Natural killer cell (primary cell): ENCODE data around the gene DNAJB1. TPM values are rescaled to one million over a fixed set of nuclear protein-coding genes. Genes with fewer than 3 reads are reported as not detected.

ENCODE experiments used
- ATAC-seq, 3 donors: fragments of 150-1000 bp in 2 of 3; fragments of 200-7000 bp in 1 of 3; cut with Tn5 transposase; 1 replicate in 1 of 3; 2 replicates in 2 of 3; pipeline ENCODE4 v1.10.0; 2021; ENCODE audit warnings: mild to moderate bottlenecking in 2 of 3, moderate library complexity in 2 of 3
- DNase-seq, 2 donors: peaks; one replicate each; pipeline versions ENCODE4 v3.0.0 to v3.0.0-alpha.2; 2013 to 2021; ENCODE audit warnings: mixed read lengths in 1 of 2
- H3K27ac ChIP-seq: one replicate; pipeline ENCODE4 v1.5.1; 2013; ENCODE audit warnings: mild to moderate bottlenecking, low read length
- H3K27me3 ChIP-seq: one replicate; pipeline ENCODE4 v1.6.1; 2013; ENCODE audit warnings: low read length; ENCODE audit not compliant: control insufficient read depth, insufficient read depth
- H3K36me3 ChIP-seq: one replicate; pipeline ENCODE4 v1.6.1; 2013; ENCODE audit warnings: low read length; ENCODE audit not compliant: control insufficient read depth, insufficient read depth
- H3K4me1 ChIP-seq: one replicate; pipeline ENCODE4 v1.6.1; 2013; ENCODE audit warnings: low read length; ENCODE audit not compliant: control insufficient read depth, insufficient read depth
- H3K4me3 ChIP-seq: one replicate; pipeline ENCODE4 v1.5.1; 2013; ENCODE audit warnings: low read length
- H3K9me3 ChIP-seq: one replicate; pipeline ENCODE4 v1.6.1; 2013; ENCODE audit warnings: low read length; ENCODE audit not compliant: control insufficient read depth, insufficient read depth
- H3K27ac Mint-ChIP-seq, 2 donors: one replicate each; pipeline ENCODE4 v1.8.0; 2022; ENCODE audit warnings: mild to moderate bottlenecking in 2 of 2, mixed read lengths in 2 of 2, moderate library complexity in 1 of 2
- H3K27me3 Mint-ChIP-seq, 2 donors: one replicate each; pipeline ENCODE4 v1.8.0; 2022; ENCODE audit warnings: low read depth in 2 of 2, mixed read lengths in 2 of 2
- H3K36me3 Mint-ChIP-seq: one replicate; pipeline ENCODE4 v1.8.0; 2022; ENCODE audit warnings: mixed read lengths
- H3K4me1 Mint-ChIP-seq, 2 donors: one replicate each; pipeline ENCODE4 v1.8.0; 2022; ENCODE audit warnings: mixed read lengths in 2 of 2
- H3K4me3 Mint-ChIP-seq: one replicate; pipeline ENCODE4 v1.8.0; 2022; ENCODE audit warnings: mild to moderate bottlenecking, moderate library complexity, mixed read lengths
- H3K9me3 Mint-ChIP-seq, 2 donors: one replicate each; pipeline ENCODE4 v1.8.0; 2022; ENCODE audit warnings: mixed read lengths in 2 of 2
- WGBS: methylation state at CpG from one replicate; pipeline ENCODE4 v1.1.7; 2013; ENCODE audit warnings: missing lambda C conversion rate; ENCODE audit not compliant: insufficient coverage; 5-methylcytosine and 5-hydroxymethylcytosine counted together
- intact Hi-C: fragments of 100-400 bp; cut with micrococcal nuclease; formaldehyde crosslinking; loops from one replicate; pipeline ENCODE4 v1.14.2; 2022
- total RNA-seq, 4 donors: library from RNA; stranded (reverse); fragments of 120-200 nt in 1 of 4; gene quantifications; one replicate each; pipeline versions ENCODE4 v1.2.3 to v1.2.4, GENCODE V29; 2013 to 2022
- TF ChIP-seq, protein P1 (sequence below): fragments of 200-600 bp; IDR thresholded peaks from one replicate; pipeline ENCODE4 v1.8.0; 2022; ENCODE audit warnings: antibody characterized with exemption

The DNAJB1 gene
- total RNA-seq, 3 donors from 2014 or later (not counting 1 experiment from before 2014, with no cell fraction given) = 148 to 238 (median 192) TPM

DNA sequence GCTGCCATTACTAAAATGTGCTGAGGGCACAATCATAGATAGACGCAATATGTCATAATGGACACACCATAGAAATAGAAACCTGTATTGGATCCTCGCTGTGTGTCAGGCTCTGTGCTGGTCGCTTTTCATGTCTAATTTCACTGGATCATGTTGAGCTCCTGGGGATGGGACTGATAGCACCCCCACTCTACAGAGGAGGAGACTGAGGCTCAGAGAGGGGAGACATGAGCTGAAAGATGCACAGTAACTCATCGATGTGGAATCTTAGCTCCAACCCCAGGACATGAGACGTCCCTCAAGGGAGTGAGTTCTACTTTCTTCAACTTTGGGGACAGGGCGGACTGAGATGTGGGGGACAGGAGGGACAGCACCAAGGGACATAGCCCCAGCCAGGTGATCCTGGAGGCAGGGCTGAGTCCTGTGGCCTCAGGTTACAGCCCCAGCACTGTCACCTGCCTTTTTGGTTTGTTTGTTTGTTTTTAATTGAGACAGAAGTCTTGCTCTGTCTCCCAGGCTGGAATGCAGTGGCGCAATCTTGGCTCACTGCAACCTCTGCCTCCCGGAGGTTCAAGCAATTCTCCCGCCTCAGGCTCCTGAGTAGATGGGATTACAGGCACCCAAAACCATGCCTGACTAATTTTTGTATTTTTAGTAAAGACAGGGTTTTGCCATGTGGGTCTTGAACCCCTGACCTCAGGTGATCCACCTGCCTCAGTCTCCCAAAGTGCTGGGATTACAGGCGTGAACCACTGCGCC lies 15.7 kb downstream of the DNAJB1 start:
- Mint-ChIP-seq H3K4me1 (peaks cover 11 to 15% of the 10 kb centered on the region in 2 donors), H3K36me3 (no peaks in the 10 kb centered on the region), H3K4me3 (no peak overlapping the region), H3K9me3 (no peaks in the 10 kb centered on the region), H3K27me3 (peaks cover 0 to 2% of the 10 kb centered on the region in 2 donors), H3K27ac (no peak overlapping the region)
- DNase-seq (no peak), ATAC-seq (no peak)
- H3K4me3 ChIP-seq = no peak overlapping the region
- WGBS = 87% methylated on average over 11 of the region's 11 CpGs
- no peaks in the 10 kb centered on the region for H3K9me3 ChIP-seq
- intact Hi-C loops = no loop called here
- no peak overlapping the region for H3K27ac ChIP-seq
- TF ChIP-seq, protein P1, sequence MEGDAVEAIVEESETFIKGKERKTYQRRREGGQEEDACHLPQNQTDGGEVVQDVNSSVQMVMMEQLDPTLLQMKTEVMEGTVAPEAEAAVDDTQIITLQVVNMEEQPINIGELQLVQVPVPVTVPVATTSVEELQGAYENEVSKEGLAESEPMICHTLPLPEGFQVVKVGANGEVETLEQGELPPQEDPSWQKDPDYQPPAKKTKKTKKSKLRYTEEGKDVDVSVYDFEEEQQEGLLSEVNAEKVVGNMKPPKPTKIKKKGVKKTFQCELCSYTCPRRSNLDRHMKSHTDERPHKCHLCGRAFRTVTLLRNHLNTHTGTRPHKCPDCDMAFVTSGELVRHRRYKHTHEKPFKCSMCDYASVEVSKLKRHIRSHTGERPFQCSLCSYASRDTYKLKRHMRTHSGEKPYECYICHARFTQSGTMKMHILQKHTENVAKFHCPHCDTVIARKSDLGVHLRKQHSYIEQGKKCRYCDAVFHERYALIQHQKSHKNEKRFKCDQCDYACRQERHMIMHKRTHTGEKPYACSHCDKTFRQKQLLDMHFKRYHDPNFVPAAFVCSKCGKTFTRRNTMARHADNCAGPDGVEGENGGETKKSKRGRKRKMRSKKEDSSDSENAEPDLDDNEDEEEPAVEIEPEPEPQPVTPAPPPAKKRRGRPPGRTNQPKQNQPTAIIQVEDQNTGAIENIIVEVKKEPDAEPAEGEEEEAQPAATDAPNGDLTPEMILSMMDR = no peak
- H3K27me3 ChIP-seq = no peaks in the 10 kb centered on the region
- no peaks in the 10 kb centered on the region for H3K36me3 ChIP-seq
- peaks cover 28% of the 10 kb centered on the region for H3K4me1 ChIP-seq

DNA sequence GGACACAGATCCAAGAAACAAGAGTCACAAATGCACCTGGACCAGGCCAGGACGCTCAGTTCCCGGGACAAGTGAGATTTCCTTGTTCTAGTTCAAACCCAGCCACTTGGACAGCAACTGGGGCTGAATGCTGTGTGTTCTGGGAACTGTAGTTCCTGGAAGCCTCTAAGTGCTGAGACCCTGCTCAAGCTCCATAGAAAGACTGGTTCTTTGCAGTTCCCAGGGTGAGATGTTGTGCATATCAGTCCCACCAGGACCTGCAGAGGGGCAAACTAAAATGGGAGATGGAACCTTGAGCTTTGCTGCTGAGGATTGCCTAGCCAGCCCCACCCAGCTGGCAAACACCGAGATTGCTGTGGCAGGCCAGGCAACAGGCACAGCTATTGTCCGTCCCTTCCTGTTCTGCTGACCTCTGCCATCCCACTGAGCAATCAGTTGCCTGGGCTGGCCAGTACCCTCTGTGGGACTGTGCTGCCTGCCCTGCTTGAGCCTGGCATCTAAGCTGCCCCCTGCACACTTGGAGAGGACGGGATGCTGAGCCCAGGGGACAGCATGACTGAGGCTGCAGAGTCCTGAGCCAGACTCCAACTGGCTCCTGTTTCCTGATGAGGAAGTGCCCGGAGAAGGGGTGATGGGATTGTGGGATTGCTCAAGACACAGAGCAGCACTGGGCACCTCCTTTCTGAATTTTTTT lies 20.8 kb downstream of the DNAJB1 start:
- H3K27me3 ChIP-seq = no peaks in the 10 kb centered on the region
- H3K27ac Mint-ChIP-seq = peak overlapping the region in 1 of 2 donors; percentile 26
- H3K27ac ChIP-seq = no peak overlapping the region
- H3K4me3 Mint-ChIP-seq = peak overlapping the region; percentile 80
- 94% methylated on average over 6 of the region's 6 CpGs for WGBS
- H3K9me3 ChIP-seq = no peaks in the 10 kb centered on the region
- H3K4me1 Mint-ChIP-seq = peaks cover 15 to 35% of the 10 kb centered on the region in 2 donors
- TF ChIP-seq, protein P1 = no peak
- no peak overlapping the region for H3K4me3 ChIP-seq
- no peak for ATAC-seq
- H3K36me3 Mint-ChIP-seq = no peaks in the 10 kb centered on the region
- DNase-seq = no peak
- intact Hi-C loops = no loop called here
- H3K27me3 Mint-ChIP-seq = no peaks in the 10 kb centered on the region
- peaks cover 24% of the 10 kb centered on the region for H3K4me1 ChIP-seq
- no peaks in the 10 kb centered on the region for H3K9me3 Mint-ChIP-seq
- no peaks in the 10 kb centered on the region for H3K36me3 ChIP-seq

DNA sequence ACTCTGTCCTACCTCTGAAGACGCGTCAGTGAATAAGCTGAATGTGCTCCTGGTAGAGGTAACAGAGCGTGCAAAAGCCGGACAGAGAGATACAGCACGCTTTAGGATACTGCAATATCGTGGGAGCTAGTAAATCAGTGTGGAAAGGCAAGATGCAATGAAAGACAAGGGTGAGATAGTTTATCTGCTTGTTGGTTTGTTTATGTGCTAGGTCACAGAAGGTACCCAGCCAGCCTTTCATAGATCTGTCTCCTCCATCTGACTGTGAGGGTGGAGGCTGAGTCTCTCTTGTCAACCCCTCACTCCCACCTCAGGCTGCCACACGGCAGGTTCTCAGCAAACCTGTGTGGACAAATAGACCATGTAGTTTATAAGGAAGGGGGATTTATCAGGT lies 21.4 kb downstream of the DNAJB1 start:
- DNase-seq (no peak), ATAC-seq (no peak)
- H3K27me3 ChIP-seq = no peaks in the 10 kb centered on the region
- WGBS = 87% methylated on average over 6 of the region's 7 CpGs
- H3K27ac ChIP-seq = no peak overlapping the region
- TF ChIP-seq, protein P1 = no peak
- H3K36me3 ChIP-seq = no peaks in the 10 kb centered on the region
- Mint-ChIP-seq H3K36me3 (no peaks in the 10 kb centered on the region), H3K9me3 (no peaks in the 10 kb centered on the region), H3K27me3 (no peaks in the 10 kb centered on the region), H3K4me3 (peak overlapping the region; percentile 80), H3K4me1 (peaks cover 15 to 35% of the 10 kb centered on the region in 2 donors), H3K27ac (peak overlapping the region; percentile 26 to 78)
- intact Hi-C loops = no loop called here
- no peaks in the 10 kb centered on the region for H3K9me3 ChIP-seq
- H3K4me1 ChIP-seq = peaks cover 24% of the 10 kb centered on the region
- no peak overlapping the region for H3K4me3 ChIP-seq
